NCI-H2171 treated with DMSO at 0.1 percent for 48 hours (cell line): ENCODE measurements around the gene FBXO46.

Experiments
- DNase-seq: peaks from one replicate; lab custom pipeline; 2025; lab: John Stamatoyannopoulos, UW

The FBXO46 gene

DNA sequence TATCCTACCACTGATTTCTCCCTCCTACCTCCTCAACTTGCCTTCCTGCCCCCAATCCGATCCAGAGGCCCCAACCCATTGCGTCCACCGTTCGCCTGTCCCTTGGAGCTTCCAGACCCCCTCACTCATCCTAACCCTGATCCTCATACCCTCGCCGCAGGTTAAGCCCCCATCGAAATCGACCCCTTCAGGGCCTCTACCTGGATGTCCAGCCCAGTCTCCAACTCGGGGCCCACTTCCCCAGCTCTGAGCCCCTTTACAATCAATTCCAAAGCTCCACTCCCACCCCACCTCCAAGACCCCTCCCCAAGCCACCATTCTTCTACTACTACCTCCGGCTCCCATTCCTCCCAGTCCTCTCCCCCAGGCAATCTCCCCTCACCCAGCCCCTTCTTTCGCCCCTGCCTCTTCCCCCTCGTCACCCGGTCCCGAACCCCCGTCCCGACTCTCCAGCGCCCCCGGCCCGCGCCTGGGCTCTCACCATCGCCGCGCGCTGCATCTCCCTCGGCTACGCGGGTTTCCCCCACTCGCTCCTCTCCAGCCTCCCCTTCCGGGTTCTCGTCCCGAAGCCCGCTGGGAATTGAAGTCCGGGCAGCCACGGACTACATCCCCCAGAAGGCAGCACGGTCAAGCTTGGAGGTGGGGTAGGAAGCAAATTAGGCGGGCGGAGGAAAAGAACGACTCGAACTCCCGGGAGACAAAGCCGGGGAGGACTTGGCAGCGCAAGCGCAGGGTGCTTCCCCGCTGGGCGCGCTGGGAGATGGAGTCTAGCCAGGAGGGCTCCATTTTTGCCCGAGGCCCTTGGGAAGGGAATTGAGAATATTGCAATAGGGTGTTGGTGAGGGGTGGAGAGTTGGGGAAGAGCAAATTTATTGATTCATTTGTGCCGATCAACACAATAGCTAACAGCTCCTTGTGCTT lies at the start of gene FBXO46:
Gene FBXO46, minus strand, starts transcription at position 529 of the 921 bp plus-strand sequence. CDS start 17,401 bp downstream, outside the sequence.
- DNase-seq: peak; percentile 99

GRCh38 chr19:45780146-45780447 lies 49.4 kb upstream of the FBXO46 start:
- DNase-seq: no peak

DNA sequence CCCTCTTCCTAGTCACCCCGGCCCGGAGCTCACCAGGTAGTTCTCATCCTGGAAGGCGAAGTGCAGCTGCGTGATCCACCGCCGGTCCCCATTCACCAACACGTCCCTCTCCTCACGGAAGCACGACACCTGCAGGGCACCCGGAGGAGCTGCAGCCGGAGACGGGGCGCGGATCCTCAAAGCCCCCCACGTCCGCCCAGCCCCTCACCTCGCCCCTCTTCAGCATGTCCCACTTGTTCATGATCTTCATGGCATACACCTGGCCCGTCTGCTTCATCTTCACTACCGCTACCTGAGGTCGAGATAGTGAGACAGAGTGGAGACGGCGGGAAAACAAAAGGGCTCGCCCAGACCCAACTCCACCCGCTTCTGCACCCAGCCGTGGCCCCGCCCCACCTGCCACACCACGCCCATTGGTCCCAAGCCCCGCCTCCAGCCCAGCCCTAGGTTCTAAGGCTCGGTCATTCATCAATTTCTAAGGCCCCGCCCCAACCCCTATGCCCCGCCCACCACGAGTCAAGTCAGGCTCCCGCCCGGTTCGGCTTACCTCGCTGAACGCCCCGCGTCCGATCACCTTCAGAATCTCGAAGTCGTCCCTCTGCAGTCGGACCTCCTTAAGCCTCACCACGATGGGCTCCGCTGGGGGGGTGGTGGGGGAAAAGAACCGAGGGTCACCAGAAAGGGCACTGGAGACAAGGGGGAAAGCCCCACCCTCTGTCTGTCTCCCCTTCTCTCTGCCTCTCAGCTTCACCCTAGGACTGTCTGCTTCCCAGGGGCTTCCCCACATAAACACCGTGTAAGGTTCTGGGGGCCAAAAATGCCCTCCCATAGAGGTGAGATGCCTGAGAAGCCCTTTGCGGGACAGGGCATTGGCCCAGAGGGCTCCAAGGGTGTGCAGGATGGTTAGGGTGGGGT lies 48.8 kb upstream of the FBXO46 start:
- DNase-seq: no peak

- DNase-seq: no peak
Observed at GRCh38 chr19:45778010-45778661, 47.4 kb upstream of the FBXO46 start.

DNA sequence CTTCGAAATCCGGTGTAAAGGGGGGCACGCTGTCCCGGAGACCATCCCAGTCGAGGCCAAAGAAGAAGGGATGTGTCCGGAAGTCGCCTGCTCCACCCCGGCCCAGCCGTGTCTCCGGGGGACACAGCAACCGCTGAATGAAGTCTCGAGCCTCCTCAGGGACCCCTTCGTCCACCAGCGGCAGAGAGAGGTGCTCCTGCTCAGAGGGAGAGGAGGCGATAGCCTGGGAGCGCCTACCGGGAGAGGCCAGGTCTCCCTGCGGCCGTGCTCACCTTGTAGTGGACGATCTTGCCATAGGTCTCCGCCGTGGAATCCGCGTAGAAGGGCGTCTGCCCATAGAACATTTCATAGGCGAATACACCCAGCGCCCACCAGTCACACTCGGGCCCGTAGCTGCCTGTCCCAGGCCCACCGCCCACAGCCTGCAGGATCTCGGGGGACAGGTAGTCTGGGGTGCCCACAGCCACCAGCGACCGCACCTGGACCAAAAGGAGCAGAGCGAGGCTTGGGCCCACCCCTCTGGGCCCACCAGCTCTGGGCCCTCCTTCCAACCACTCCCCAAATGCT lies 46.8 kb upstream of the FBXO46 start:
- DNase-seq: no peak

- no peak for DNase-seq
Observed at GRCh38 chr19:45774765-45775164, 44.1 kb upstream of the FBXO46 start.

DNA sequence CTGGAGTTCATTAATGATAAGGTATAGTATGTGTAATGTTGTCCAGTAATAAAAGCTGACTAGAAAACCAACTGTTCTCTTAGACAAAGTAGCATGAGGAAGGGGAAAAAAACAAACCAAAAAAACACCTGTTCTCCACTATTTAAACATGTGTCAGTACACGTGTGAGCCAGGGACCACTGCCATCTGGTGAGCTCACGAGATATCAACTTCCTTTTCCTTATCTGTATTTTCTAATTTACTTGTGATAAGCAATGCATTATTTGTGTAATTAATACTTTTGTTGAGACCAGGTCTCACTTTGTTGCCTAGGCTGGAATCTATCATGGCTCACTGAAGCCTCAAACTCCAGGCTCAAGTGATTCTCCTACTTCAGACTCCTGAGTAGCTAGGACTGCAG lies 42.7 kb upstream of the FBXO46 start:
- DNase-seq: peak; percentile 60

- no peak for DNase-seq
Observed at GRCh38 chr19:45772912-45773311, 42.2 kb upstream of the FBXO46 start.

DNA sequence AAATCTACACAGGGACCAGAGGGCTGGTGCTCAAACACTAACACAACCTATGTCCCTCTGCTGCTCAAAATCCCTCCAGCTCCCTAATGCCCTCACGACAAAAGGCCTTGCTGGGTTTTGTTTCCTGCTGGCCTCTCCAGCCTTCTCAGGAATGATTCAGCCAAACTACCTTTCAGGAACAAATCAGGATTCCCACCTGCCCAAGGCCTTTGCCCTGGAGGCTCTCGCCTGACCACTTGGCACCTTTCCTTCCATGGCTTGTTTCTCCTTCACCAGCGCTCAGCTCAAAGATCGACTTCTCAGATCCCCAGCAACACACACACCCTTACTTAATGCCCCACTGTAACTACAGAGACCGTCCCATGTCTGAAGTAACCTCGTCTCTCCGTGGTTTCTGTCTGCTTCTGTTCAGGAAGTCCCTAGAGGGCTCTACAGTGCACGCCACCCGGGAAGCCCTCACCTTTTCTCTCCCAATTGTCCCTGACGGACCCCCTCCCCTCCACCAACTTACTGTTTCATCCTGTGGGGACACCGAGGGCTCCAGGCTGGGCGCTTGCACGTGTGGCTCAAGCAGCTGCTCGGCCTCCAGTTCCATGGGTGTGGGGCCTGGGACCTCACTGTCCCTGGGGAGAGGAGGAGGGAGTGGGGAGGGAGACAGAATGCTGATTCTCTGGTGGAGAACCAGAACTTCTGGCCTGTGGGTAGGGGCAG lies 41.6 kb upstream of the FBXO46 start:
- DNase-seq: no peak

GRCh38 chr19:45771311-45771933 lies 40.7 kb upstream of the FBXO46 start:
- no peak for DNase-seq

DNA sequence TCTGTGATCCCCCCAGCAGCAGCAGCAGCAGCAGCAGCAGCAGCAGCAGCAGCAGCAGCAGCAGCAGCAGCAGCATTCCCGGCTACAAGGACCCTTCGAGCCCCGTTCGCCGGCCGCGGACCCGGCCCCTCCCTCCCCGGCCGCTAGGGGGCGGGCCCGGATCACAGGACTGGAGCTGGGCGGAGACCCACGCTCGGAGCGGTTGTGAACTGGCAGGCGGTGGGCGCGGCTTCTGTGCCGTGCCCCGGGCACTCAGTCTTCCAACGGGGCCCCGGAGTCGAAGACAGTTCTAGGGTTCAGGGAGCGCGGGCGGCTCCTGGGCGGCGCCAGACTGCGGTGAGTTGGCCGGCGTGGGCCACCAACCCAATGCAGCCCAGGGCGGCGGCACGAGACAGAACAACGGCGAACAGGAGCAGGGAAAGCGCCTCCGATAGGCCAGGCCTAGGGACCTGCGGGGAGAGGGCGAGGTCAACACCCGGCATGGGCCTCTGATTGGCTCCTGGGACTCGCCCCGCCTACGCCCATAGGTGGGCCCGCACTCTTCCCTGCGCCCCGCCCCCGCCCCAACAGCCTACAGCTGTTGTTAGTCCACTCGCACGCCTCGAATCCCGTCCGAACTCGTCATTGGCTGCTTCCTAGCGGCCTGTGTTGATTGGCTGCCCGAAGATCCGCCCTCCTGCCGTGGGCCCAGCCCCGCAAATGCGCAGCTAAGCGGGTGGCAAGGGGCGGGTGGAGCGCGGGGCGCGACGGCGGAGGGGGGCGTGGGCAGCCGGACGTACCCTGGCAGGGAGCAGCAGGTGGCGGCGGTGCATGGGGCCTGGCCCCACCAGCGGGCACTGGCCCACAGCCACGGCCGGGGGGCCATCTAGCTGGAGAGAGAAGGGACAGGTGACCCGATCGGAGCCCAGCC lies 39.8 kb upstream of the FBXO46 start:
- peak; percentile 99 for DNase-seq

DNA sequence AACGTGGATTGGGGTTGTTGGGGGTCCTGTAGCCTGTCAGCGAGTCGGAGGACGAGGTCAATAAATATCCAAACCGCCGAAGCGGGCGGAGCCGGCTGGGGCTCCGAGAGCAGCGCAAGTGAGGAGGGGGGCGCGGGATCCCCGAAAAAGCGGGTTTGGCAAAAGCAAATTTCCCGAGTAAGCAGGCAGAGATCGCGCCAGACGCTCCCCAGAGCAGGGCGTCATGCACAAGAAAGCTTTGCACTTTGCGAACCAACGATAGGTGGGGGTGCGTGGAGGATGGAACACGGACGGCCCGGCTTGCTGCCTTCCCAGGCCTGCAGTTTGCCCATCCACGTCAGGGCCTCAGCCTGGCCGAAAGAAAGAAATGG lies 39.1 kb upstream of the FBXO46 start:
- peak; percentile 56 for DNase-seq

DNA sequence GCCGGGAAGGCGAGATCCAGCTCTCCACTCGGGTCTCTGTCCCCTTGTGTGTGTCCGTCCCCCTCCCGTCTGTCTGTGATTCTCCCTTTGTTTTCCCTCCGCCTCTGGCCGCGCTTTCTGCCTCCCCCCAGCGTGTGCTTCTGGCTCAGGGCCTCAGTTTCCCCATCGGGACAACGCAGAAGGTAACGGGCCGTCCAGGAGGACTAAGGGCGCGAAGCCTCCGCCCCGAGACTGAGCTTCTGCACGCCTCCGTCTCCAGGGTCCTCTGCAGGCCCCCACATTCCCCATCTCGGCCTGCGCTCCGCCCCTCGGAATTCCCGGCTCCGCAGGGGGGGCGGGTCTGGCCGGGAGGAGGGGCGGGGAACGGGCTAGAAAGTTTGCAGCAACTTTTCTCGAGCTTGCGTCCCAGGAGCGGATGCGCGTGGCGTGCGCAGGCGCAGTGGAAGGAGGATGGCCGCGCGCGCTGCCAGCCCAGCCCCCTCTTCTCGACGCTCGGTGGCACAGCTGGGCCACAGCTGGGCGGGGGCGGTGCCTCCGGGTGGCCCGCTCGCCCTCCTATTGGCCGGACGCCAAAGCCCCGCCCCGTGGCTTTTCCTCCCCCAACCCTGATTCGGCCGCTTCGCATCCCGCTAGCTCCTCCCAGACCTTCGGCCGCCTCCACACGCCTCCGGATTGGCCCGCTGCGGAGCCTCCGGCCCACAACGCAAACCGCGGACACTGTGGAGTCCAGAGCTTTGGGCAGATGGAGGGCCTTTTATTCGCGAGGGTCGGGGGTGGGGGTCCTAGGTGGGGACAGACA lies 38.5 kb upstream of the FBXO46 start, which contains the start of gene SIX5:
Gene SIX5, minus strand, starts transcription at position 269 of the 799 bp plus-strand sequence. CDS start 408 bp downstream, outside the sequence.
- peak; percentile 92 for DNase-seq

GRCh38 chr19:45768655-45768983 lies 37.9 kb upstream of the FBXO46 start:
- no peak for DNase-seq

- peak; percentile 17 for DNase-seq
Observed at GRCh38 chr19:45767881-45768654, 37.4 kb upstream of the FBXO46 start.

DNA sequence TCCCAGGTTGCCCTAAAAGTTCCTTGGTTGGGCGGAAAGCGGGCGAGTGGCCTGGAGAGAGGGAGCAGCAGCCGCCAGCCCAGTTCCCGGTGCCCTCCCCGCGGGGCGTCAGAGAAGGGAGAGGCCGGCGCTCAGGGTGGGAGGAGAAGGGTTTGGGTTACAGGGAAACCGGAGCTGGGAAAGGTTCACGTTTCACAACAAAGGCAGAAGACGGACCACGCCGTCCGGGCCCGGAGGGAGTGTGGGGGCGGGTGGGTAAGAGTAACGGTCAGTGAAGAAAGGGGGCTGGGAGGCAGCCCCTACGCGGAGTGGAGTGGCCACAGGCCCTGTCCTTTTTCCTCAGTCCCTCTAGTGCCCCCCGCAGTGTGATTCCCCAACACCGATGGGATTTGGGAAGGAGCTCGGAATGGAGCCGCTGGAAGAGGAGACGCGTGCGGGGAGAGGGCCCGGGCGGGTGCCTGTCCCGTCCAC lies 36.7 kb upstream of the FBXO46 start:
- peak; percentile 60 for DNase-seq

DNA sequence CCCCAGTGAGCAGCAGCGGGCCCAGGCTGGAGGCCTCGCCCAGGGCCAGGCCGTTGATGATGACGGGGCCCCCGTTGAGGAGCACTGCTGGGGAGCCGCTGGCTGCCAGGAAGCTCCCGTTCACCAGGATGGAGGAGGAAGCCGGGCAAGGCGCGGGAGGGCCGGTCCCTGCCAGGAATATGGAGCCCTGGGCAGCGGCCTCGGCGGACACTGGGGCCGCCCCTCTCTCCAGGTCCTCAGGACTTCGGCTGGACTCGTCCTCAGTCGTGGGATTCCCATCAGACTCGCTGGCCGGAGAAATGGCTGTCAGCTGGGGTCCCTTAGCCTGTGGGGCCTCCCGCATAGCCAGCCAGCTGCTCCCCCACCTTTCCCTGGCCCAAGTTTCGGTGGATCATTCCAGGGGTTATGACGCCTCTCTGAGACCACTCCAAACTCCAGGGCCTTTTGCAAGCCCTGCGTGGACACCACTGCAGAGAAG lies 36.2 kb upstream of the FBXO46 start:
- DNase-seq: no peak

GRCh38 chr19:45766296-45766868 lies 35.7 kb upstream of the FBXO46 start:
- DNase-seq: no peak
